GM19467 (cell line): ENCODE measurements around the gene UGT1A5.

Experiments used
- ATAC-seq: cut with Tn5 transposase; IDR thresholded peaks from one replicate; pipeline ENCODE4 v1.9.1; 2021; ENCODE audit warnings: mild to moderate bottlenecking, moderate library complexity; ENCODE audit not compliant: unreplicated experiment

Gene UGT1A5

DNA sequence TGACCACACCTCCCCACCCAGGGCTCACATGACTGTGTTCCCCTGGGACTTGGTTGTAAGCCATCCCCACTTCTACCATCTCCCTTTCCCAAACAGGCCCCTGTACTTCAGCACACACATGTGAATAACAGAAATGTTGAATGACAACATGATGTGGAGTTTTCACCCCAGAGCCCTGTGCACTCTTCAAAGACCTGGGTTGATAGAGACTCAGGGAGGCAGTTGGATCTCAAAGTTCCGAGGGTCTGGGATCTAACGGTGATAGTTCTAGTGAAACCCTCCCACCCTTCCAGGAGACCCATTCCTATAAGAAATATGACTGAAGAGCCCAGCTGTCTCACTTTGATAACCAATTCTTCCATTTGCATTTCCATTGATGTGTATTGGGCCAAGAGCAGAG is 65.3 kb downstream of the UGT1A5 start, which contains the start of gene MROH2A:
MROH2A (plus strand) TSS at position 301 of the 400 bp plus-strand sequence. CDS start 1,029 bp downstream, outside the sequence.
- no peak for ATAC-seq

DNA sequence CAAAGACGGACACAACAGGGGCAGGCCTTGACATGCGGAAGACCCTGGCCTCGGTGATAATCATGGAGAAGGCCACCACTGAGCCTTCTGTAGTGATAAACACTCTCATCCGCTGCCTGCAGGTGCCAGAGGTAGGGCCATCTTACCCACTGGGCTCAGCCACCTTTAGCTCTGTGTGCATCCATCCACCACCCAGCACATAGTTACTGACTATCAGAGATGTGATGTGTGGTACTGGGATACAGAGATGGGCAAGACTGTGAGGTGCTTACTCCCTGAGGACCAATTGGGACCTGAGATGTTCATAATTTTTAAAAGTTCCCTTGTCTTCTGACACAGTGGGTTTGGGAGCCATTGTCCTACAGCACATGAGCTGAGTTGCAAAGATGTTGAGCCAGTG is 67.0 kb downstream of the UGT1A5 start:
- ATAC-seq = no peak

- no peak for ATAC-seq
Observed at GRCh38 chr2:233780771-233781170, 68.1 kb downstream of the UGT1A5 start.

DNA sequence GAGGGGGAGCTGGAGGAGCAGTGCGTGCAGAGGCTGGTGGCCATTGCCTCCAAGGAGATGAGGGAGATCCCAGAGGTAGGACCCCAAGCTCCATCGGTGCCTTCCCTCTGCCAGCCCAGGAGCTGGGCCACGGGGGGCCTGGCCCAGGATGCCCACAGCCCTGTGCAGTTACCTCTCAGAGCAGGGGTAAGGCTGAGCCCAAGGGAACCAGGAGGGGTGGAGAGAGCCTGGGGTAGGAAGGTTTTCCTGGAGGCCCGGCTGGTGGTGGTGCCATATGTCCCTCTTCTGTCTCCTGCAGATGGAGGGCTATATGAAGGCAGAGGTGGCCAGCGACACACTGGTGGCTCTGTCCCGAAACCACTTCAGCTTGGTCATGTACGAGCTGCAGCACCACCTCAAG is 76.8 kb downstream of the UGT1A5 start:
- no peak for ATAC-seq

DNA sequence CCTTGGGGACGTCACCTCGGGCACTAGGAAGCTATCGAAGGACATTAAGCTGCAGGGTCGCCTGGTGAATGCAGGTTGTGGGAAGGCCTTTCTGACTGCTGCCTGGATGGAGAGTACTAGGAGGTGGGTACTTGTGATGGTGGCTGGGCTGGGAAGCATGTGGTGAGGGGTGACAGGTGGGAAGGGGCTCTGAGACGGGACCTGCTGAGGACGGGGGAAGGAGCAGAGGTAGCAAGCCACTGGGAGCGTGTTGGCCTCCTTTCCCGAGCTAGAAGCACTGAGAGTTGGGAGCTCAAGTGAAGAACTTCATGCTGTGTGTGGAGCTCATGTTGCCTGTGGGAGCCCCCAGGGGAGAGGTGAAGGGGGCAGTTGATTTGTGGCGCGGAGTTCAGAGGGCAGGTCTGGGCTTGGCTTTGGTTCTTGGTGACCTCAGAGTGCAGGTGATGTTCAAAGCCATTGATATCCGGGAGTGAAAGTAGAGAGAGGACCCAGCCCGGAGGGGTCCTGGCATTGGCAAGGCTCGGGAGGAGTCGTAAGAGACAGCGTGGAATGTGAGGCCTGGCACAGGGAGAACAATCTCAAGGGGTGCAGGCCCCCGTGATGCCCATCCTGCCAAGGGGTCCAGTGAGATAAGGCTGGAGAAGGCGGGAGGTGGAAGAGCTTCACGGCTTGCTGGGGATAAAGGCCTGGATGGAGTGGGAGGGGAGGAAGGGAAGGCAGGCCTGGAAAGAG is 78.6 kb downstream of the UGT1A5 start:
- ATAC-seq = no peak

- ATAC-seq = no peak
Observed at GRCh38 chr2:233791883-233792329, 79.2 kb downstream of the UGT1A5 start.

DNA sequence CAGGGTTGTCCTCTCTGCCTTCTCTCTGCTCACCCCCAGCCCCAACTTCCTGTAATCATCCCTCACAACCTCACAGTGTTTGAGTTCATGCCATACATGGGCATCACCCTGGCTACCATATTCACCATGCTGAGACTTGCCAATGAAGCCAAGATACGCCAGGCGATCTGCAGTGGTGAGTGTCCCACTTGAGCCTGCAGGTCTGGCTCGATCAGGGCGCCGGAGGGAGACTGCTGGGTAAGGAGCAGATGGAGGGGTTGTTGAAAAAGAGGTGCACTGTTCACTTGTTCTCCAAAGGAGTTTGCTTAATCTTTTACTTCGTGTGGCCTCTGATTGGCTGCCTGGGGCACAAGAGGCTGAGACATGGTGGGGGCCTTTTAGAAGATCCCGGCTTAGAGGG is 80.0 kb downstream of the UGT1A5 start:
- ATAC-seq = no peak

DNA sequence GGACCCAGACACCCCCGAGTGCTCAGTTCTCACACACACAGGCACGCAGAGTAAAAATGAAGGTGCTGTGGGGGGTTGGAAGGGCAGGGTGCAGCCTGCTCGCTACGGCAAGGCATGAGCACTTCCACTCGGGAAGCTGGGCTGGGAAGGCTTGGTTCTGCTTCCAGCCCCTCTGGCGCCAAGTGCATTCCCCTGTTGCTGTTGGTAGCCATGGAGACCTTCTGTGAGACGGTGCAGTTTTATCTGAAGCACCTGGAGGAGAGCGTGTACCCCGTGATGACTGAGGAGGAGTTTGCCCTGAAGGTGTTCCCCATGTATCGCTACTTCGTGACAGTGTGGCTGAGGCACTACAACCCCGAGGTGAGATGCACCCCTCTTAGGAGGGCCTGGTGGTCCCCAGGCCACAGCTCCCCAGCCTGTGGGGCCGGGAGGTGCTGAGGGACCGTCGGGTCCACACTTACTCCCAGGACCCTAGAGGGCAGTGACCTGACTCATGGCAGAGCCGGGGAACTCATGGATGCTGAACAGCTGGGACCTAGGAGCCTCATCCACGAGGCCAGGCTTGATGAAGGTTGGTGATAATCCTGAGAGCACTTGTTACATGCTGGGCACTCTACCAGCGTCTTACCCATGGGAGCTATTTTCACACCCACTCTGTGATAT is 80.9 kb downstream of the UGT1A5 start:
- ATAC-seq = no peak

- ATAC-seq = no peak
Observed at GRCh38 chr2:233794128-233794658, 81.5 kb downstream of the UGT1A5 start.

- ATAC-seq = no peak
Observed at GRCh38 chr2:233795735-233796171, 83.0 kb downstream of the UGT1A5 start.

DNA sequence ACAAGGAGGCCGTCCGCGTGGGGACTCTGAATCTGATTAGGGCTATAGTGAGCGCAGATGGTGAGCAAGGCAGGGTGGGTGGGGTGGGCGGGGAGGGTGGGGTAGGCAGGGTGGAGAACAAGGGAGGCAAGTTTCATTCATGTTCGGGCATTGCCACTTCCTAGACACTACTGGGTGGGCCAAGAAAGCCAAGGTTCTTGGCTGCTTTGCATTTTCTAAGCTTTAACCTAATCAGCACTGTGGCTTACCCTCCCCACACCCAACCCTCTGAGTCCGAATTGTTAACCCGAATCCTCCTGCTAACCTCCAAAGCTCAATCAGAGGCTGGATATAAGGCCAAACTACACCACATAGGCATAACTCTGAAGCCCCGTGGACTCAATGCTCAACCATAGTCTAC is 83.5 kb downstream of the UGT1A5 start:
- no peak for ATAC-seq

GRCh38 chr2:233798335-233799086 is 85.8 kb downstream of the UGT1A5 start:
- no peak for ATAC-seq

GRCh38 chr2:233799087-233799665 is 86.5 kb downstream of the UGT1A5 start:
- no peak for ATAC-seq

- ATAC-seq = no peak
Observed at GRCh38 chr2:233799716-233800115, 87.0 kb downstream of the UGT1A5 start.

DNA sequence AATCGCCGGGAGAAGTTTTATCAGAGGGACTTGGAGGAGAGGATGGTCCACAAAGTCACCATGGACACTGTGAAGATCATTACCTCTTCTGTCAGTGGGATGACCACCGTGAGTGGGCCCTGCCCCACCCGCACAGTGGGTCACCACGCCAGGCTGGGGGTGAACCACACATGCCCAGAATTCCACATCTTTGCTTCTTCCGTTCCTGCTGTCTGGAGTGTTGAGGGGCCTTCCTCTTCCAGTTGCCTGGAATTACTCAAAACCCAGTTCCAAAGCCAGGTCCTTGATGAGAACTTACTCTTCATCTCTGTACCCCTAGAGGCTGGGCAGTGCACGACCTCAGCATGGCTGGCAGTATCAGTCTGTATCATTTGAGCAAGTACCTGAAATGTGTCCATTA is 87.5 kb downstream of the UGT1A5 start:
- ATAC-seq = no peak

- no peak for ATAC-seq
Observed at GRCh38 chr2:233801357-233802131, 88.8 kb downstream of the UGT1A5 start.

- ATAC-seq = no peak
Observed at GRCh38 chr2:233802132-233802815, 89.6 kb downstream of the UGT1A5 start.

- no peak for ATAC-seq
Observed at GRCh38 chr2:233803292-233803911, 90.7 kb downstream of the UGT1A5 start.

DNA sequence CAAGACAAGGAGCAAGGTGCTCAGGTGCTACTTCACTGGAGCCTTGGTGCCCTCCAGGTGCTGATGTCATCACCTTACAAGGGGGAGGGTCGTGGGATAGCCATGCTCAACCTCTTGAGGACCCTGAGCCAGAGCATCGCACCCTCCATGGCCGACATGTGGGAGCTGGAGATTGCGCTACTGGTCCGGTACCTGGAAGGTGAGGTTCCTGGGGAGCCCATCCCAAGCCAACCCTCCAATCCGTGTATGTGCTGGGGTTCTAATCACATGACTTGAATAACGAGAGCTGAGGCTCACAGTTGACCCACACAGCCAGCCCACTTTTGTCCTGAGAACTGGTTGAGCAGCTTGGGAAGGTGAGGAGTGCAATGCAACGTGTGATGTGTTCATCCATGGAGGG is 91.3 kb downstream of the UGT1A5 start:
- no peak for ATAC-seq
